DOHH2 (cell line): Measurements from ENCODE around the gene CYP11A1.

Experiments used
- H3F3A ChIP-seq: fragments of 200-600 bp; sonication (generic), shearing (Covaris generic); 2 replicates; pipeline ENCODE4 v1.6.0; 2016; ENCODE audit warnings: antibody characterized with exemption, mild to moderate bottlenecking; ENCODE audit not compliant: control insufficient read depth, insufficient read depth
- H3K27ac ChIP-seq: fragments of 200-600 bp; sonication (generic); 2 replicates; pipeline ENCODE4 v1.5.1; 2014; ENCODE audit warnings: low read depth, mild to moderate bottlenecking, low read length, moderate library complexity
- H3K27me3 ChIP-seq: fragments of 200-600 bp; sonication (generic); 2 replicates; pipeline ENCODE4 v1.6.1; 2014; ENCODE audit warnings: mild to moderate bottlenecking, low read length, mixed read lengths; ENCODE audit not compliant: control insufficient read depth
- H3K36me3 ChIP-seq: fragments of 200-600 bp; sonication (generic); 2 replicates; pipeline ENCODE4 v1.6.1; 2014; ENCODE audit warnings: mild to moderate bottlenecking, low read length, moderate library complexity, mixed read lengths; ENCODE audit not compliant: control insufficient read depth
- H3K4me1 ChIP-seq: fragments of 200-600 bp; sonication (generic); 2 replicates; pipeline ENCODE4 v1.6.1; 2014; ENCODE audit warnings: mild to moderate bottlenecking, low read length, mixed read lengths; ENCODE audit not compliant: control insufficient read depth
- H3K4me2 ChIP-seq: fragments of 200-600 bp; sonication (generic); 2 replicates; pipeline ENCODE4 v1.6.0; 2014; ENCODE audit warnings: mild to moderate bottlenecking, low read length, moderate library complexity
- H3K4me3 ChIP-seq: fragments of 200-600 bp; sonication (generic); 2 replicates; pipeline ENCODE4 v1.5.1; 2014; ENCODE audit warnings: mild to moderate bottlenecking, low read length, mixed read lengths
- H3K79me2 ChIP-seq: fragments of 200-600 bp; sonication (generic); 2 replicates; pipeline ENCODE4 v1.6.1; 2014; ENCODE audit warnings: mild to moderate bottlenecking, low read length, mixed read lengths; ENCODE audit not compliant: control insufficient read depth
- H3K9me2 ChIP-seq: fragments of 200-600 bp; sonication (generic); replicated peaks from 2 replicates; pipeline ENCODE4 v1.6.1; 2014; ENCODE audit warnings: mild to moderate bottlenecking, low read length, mixed read lengths; ENCODE audit not compliant: control insufficient read depth
- H3K9me3 ChIP-seq: fragments of 200-600 bp; sonication (generic); 2 replicates; pipeline ENCODE4 v1.6.1; 2014; ENCODE audit warnings: antibody characterized with exemption, low read length, mixed read lengths; ENCODE audit not compliant: control insufficient read depth, insufficient read depth
- H4K20me1 ChIP-seq: fragments of 200-600 bp; sonication (generic); 2 replicates; pipeline ENCODE4 v1.6.0; 2014; ENCODE audit warnings: low read depth, mild to moderate bottlenecking, antibody characterized with exemption, low read length, moderate library complexity; ENCODE audit not compliant: control insufficient read depth, insufficient read depth
- EZH2phosphoT487 ChIP-seq: fragments of 200-600 bp; sonication (generic); IDR thresholded peaks from 2 replicates; pipeline ENCODE4 v1.6.1; 2017; ENCODE audit warnings: borderline replicate concordance, mild to moderate bottlenecking, antibody characterized with exemption, low read length, moderate library complexity, mixed read lengths
- TF ChIP-seq, protein P1 (sequence below): fragments of 200-600 bp; sonication (generic); IDR thresholded peaks from one replicate; pipeline ENCODE4 v1.5.1; 2014; ENCODE audit warnings: antibody characterized with exemption, mild to moderate bottlenecking, low read depth, low read length; ENCODE audit not compliant: poor library complexity, severe bottlenecking

CYP11A1 gene

GRCh38 chr15:74297887-74298286, 69.6 kb downstream of the CYP11A1 start:
- Histone ChIP-seq H3K9me2 (no peaks in the 10 kb centered on the region), H3K9me3 (no peaks in the 10 kb centered on the region), H4K20me1 (no peaks in the 10 kb centered on the region), H3K27ac (no peak overlapping the region), H3K79me2 (no peaks in the 10 kb centered on the region), H3F3A (no peaks in the 10 kb centered on the region), H3K4me2 (no peak overlapping the region), H3K4me3 (no peak overlapping the region), H3K27me3 (peaks cover 3% of the 10 kb centered on the region; the same call in 1 of the 2 replicates), H3K36me3 (no peaks in the 10 kb centered on the region), H3K4me1 (no peaks in the 10 kb centered on the region)
- TF ChIP-seq EZH2phosphoT487, result no peak
- TF ChIP-seq, protein P1, sequence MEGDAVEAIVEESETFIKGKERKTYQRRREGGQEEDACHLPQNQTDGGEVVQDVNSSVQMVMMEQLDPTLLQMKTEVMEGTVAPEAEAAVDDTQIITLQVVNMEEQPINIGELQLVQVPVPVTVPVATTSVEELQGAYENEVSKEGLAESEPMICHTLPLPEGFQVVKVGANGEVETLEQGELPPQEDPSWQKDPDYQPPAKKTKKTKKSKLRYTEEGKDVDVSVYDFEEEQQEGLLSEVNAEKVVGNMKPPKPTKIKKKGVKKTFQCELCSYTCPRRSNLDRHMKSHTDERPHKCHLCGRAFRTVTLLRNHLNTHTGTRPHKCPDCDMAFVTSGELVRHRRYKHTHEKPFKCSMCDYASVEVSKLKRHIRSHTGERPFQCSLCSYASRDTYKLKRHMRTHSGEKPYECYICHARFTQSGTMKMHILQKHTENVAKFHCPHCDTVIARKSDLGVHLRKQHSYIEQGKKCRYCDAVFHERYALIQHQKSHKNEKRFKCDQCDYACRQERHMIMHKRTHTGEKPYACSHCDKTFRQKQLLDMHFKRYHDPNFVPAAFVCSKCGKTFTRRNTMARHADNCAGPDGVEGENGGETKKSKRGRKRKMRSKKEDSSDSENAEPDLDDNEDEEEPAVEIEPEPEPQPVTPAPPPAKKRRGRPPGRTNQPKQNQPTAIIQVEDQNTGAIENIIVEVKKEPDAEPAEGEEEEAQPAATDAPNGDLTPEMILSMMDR, result no peak

- Histone ChIP-seq H3K36me3 (no peaks in the 10 kb centered on the region), H3K4me3 (no peak overlapping the region), H3F3A (no peaks in the 10 kb centered on the region), H3K9me3 (no peaks in the 10 kb centered on the region), H3K27me3 (no peaks in the 10 kb centered on the region), H3K4me2 (no peak overlapping the region), H3K9me2 (no peaks in the 10 kb centered on the region), H3K79me2 (no peaks in the 10 kb centered on the region), H4K20me1 (no peaks in the 10 kb centered on the region), H3K4me1 (no peaks in the 10 kb centered on the region), H3K27ac (no peak overlapping the region)
- TF ChIP-seq, protein P1, result no peak
- TF ChIP-seq EZH2phosphoT487, result no peak
These were observed 71.6 kb downstream of the CYP11A1 start for GRCh38 chr15:74295800-74296199.

GRCh38 chr15:74294010-74294409, 73.4 kb downstream of the CYP11A1 start:
- Histone ChIP-seq H4K20me1 (no peaks in the 10 kb centered on the region; the same call in 1 of the 2 replicates), H3K9me3 (no peaks in the 10 kb centered on the region), H3F3A (no peaks in the 10 kb centered on the region), H3K9me2 (no peaks in the 10 kb centered on the region), H3K4me1 (no peaks in the 10 kb centered on the region), H3K36me3 (no peaks in the 10 kb centered on the region), H3K4me2 (no peak overlapping the region), H3K27me3 (no peaks in the 10 kb centered on the region), H3K4me3 (no peak overlapping the region), H3K79me2 (no peaks in the 10 kb centered on the region), H3K27ac (no peak overlapping the region)
- no peak for TF ChIP-seq EZH2phosphoT487
- TF ChIP-seq, protein P1, result no peak
